ENCODE results near the gene PICK1. TPM values are rescaled to one million over a fixed set of nuclear protein-coding genes. Genes with fewer than 3 reads are reported as not detected.
"Not testable (repeated sequence)": the region's sequence is repeated elsewhere in the genome, so short reads cannot be mapped to it uniquely, and the experiment has no call there.

The PICK1 gene
- total and polyA plus RNA-seq, 8 donors: 12.5 to 55.0 (median 23.3) TPM

GRCh38 chr22:38077096-38077495 is 19.9 kb downstream of the PICK1 start:
- Histone ChIP-seq H3K4me3 (no peak overlapping the region), H3K9me3 (no peaks in the 10 kb centered on the region), H3K4me1 (peaks cover 0 to 8% (median 3%) of the 10 kb centered on the region in 3 donors), H3K27ac (no peak overlapping the region), H3K27me3 (peaks cover 0 to 2% (median 0%) of the 10 kb centered on the region in 4 donors), H3K36me3 (peaks cover 0 to 18% (median 12%) of the 10 kb centered on the region in 3 donors)
- intact Hi-C loops (cut with DNase I): no loop called here
- no peak for ATAC-seq
- FAIRE-seq: no peak
- TF ChIP-seq CTCF (IDR thresholded peaks at IDR 0.05): no peak
- DNase-seq: peak in 1 of 6 donors; percentile 21
- 69 to 78% methylated on average over 12 of the region's 12 CpGs for WGBS, 2 donors

GRCh38 chr22:38077595-38077994 is 20.4 kb downstream of the PICK1 start:
- H3K4me3 ChIP-seq: no peak overlapping the region
- ATAC-seq: no peak
- H3K9me3 ChIP-seq: no peaks in the 10 kb centered on the region
- peaks cover 0 to 16% (median 9%) of the 10 kb centered on the region in 3 donors for H3K36me3 ChIP-seq
- H3K4me1 ChIP-seq: peaks cover 0 to 8% (median 3%) of the 10 kb centered on the region in 3 donors
- no peak overlapping the region for H3K27ac ChIP-seq
- peaks cover 0 to 4% (median 0%) of the 10 kb centered on the region in 4 donors for H3K27me3 ChIP-seq
- peak in 1 of 6 donors; percentile 54 for DNase-seq
- no peak for FAIRE-seq
- WGBS, 2 donors: 71 to 74% methylated on average over 14 of the region's 14 CpGs
- intact Hi-C loops (cut with DNase I): no loop called here
- TF ChIP-seq CTCF (IDR thresholded peaks at IDR 0.05): no peak

GRCh38 chr22:38078046-38078840 is 21.0 kb downstream of the PICK1 start:
- 83% methylated on average over 22 of the region's 22 CpGs for WGBS, 2 donors
- H3K36me3 ChIP-seq: peaks cover 0 to 10% (median 3%) of the 10 kb centered on the region in 3 donors
- H3K4me3 ChIP-seq: no peak overlapping the region
- ATAC-seq: no peak
- no peak for TF ChIP-seq CTCF (IDR thresholded peaks at IDR 0.05)
- H3K27ac ChIP-seq: no peak overlapping the region
- intact Hi-C loops (cut with DNase I): no loop called here
- H3K4me1 ChIP-seq: peaks cover 0 to 8% (median 3%) of the 10 kb centered on the region in 3 donors
- H3K27me3 ChIP-seq: peaks cover 0 to 4% (median 0%) of the 10 kb centered on the region in 4 donors
- peak in 1 of 6 donors; percentile 67 for DNase-seq
- FAIRE-seq: no peak
- H3K9me3 ChIP-seq: no peaks in the 10 kb centered on the region

GRCh38 chr22:38079208-38079607 is 22.0 kb downstream of the PICK1 start:
- H3K36me3 ChIP-seq; FAIRE-seq; H3K4me1 ChIP-seq; H3K9me3 ChIP-seq; H3K4me3 ChIP-seq; H3K27me3 ChIP-seq; intact Hi-C loops (cut with DNase I); ATAC-seq; H3K27ac ChIP-seq: not testable (repeated sequence)
- WGBS, 2 donors: 91 to 93% methylated on average over 2 of the region's 2 CpGs
- DNase-seq: peak in 1 of 6 donors; percentile 10

GRCh38 chr22:38079804-38080203 is 22.6 kb downstream of the PICK1 start:
- peaks cover 0 to 8% (median 3%) of the 10 kb centered on the region in 3 donors for H3K4me1 ChIP-seq
- peaks cover 0 to 4% (median 0%) of the 10 kb centered on the region in 4 donors for H3K27me3 ChIP-seq
- ATAC-seq: no peak
- FAIRE-seq: no peak
- 86 to 87% methylated on average over 7 of the region's 7 CpGs for WGBS, 2 donors
- H3K4me3 ChIP-seq: no peak overlapping the region
- no peaks in the 10 kb centered on the region for H3K9me3 ChIP-seq
- no peak for TF ChIP-seq CTCF (IDR thresholded peaks at IDR 0.05)
- no peak overlapping the region for H3K27ac ChIP-seq
- intact Hi-C loops (cut with DNase I): no loop called here
- DNase-seq: peak in 1 of 6 donors; percentile 22
- H3K36me3 ChIP-seq: peaks cover 0 to 1% (median 0%) of the 10 kb centered on the region in 3 donors
